ENCODE measurements around the gene ADCY4.
A peak's percentile ranks its signal among the peaks of the same experiment; 100 is the strongest.

Gene ADCY4

DNA sequence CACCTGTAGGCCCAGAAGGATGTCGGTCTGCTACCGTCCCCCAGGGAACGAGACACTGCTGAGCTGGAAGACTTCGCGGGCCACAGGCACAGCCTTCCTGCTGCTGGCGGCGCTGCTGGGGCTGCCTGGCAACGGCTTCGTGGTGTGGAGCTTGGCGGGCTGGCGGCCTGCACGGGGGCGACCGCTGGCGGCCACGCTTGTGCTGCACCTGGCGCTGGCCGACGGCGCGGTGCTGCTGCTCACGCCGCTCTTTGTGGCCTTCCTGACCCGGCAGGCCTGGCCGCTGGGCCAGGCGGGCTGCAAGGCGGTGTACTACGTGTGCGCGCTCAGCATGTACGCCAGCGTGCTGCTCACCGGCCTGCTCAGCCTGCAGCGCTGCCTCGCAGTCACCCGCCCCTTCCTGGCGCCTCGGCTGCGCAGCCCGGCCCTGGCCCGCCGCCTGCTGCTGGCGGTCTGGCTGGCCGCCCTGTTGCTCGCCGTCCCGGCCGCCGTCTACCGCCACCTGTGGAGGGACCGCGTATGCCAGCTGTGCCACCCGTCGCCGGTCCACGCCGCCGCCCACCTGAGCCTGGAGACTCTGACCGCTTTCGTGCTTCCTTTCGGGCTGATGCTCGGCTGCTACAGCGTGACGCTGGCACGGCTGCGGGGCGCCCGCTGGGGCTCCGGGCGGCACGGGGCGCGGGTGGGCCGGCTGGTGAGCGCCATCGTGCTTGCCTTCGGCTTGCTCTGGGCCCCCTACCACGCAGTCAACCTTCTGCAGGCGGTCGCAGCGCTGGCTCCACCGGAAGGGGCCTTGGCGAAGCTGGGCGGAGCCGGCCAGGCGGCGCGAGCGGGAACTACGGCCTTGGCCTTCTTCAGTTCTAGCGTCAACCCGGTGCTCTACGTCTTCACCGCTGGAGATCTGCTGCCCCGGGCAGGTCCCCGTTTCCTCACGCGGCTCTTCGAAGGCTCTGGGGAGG lies 23.9 kb downstream of the ADCY4 start, which contains the start of gene LTB4R:
Gene LTB4R, plus strand, starts transcription at position 857 of the 959 bp plus-strand sequence. CDS start 4,150 bp downstream, outside the sequence.
- TF ChIP-seq, protein P1, sequence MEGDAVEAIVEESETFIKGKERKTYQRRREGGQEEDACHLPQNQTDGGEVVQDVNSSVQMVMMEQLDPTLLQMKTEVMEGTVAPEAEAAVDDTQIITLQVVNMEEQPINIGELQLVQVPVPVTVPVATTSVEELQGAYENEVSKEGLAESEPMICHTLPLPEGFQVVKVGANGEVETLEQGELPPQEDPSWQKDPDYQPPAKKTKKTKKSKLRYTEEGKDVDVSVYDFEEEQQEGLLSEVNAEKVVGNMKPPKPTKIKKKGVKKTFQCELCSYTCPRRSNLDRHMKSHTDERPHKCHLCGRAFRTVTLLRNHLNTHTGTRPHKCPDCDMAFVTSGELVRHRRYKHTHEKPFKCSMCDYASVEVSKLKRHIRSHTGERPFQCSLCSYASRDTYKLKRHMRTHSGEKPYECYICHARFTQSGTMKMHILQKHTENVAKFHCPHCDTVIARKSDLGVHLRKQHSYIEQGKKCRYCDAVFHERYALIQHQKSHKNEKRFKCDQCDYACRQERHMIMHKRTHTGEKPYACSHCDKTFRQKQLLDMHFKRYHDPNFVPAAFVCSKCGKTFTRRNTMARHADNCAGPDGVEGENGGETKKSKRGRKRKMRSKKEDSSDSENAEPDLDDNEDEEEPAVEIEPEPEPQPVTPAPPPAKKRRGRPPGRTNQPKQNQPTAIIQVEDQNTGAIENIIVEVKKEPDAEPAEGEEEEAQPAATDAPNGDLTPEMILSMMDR (IDR thresholded peaks at IDR 0.05): peak; percentile 58

DNA sequence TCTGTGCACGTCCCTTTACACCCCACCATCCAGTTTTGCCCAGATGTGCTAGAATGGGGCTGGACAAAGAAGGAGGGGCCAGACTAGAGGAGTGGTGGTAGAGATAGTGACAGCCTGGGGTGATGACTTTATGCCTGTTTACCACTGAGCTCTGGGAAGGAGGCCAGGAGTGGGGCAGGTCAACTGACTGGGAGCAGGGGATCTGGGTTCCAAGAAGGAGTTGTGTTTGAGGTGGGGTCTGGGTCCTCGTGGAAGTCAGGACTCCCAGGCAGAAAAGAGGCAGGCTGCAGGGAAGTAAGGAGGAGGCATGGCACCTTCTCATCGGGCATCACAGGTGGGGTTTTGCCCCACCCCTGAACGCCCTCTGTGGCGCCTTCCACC lies 24.6 kb downstream of the ADCY4 start:
- TF ChIP-seq, protein P1 (IDR thresholded peaks at IDR 0.05): no peak

DNA sequence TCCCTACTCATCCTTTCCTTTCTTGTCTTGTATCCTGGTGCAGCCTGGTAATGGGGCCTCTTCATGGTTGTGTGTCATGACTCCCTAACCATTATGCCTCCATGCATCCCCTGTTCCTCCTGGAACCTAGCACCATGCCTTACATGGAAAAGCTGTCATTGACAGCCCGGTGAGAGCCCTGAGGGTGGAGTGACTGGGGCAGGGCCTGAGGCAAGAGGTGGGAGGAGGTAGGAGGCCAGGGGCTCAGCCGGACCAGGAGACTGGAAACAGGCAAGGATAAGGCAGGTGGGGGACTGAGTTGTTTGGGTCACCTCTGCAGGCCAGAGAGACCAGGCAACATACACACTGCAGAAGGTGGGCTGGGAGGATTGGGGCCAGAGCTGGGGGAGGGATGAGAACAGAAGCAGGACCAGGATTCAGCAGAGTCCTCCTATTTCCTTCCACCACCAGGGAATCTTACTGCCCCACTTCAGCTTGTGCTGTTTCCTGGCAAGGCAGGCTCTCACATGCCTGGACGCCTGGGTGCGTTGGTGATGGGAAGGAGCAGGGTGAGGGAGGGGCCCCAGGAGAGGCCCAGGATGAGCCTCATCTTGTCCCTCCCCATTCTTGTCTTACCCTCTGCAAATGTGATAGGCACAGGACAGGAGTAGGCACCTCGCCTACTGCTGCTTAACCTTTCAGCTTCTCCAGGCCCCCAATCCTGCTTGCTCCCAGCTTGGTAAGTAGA lies 25.2 kb downstream of the ADCY4 start, which contains the start of gene LTB4R2:
Gene LTB4R2, plus strand, starts transcription at position 603 of the 727 bp plus-strand sequence. CDS start 525 bp downstream, outside the sequence.
- TF ChIP-seq, protein P1 (IDR thresholded peaks at IDR 0.05): no peak

DNA sequence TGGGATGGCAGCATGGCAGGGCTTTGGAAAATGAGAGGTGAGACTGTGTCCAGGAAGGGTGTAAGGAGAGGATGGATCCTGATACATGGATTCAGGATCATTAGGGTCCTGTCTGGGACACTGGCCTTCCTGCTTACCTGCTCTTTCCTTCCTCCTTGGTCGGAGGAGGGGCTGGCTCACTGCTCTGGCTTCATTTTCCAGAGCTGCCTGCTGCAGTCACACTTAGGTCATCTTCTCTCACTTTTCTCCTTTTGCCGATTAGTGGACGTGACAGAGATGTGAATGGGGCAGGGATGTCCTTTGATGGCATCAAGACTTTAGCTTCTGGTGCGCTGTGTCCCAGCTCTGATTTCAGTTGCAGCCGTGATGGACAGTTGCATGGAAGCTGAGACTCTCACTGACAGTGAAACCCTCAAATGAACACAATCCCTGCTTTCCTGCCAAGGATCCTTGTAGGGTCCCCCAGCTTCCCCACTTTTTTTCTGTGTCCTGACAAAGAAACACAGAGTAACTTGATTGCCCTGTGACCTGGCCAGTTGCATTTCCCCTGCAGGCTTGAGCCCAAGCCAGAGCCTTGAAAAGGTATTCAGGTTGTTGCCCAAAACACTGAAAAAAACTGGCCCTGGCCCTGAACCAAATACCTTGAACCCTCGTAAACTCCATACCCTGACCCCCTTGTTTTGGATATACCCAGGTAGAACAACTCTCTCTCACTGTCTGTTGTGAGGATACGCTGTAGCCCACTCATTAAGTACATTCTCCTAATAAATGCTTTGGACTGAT lies 26.3 kb downstream of the ADCY4 start:
- TF ChIP-seq, protein P1 (IDR thresholded peaks at IDR 0.05): peak; percentile 38

DNA sequence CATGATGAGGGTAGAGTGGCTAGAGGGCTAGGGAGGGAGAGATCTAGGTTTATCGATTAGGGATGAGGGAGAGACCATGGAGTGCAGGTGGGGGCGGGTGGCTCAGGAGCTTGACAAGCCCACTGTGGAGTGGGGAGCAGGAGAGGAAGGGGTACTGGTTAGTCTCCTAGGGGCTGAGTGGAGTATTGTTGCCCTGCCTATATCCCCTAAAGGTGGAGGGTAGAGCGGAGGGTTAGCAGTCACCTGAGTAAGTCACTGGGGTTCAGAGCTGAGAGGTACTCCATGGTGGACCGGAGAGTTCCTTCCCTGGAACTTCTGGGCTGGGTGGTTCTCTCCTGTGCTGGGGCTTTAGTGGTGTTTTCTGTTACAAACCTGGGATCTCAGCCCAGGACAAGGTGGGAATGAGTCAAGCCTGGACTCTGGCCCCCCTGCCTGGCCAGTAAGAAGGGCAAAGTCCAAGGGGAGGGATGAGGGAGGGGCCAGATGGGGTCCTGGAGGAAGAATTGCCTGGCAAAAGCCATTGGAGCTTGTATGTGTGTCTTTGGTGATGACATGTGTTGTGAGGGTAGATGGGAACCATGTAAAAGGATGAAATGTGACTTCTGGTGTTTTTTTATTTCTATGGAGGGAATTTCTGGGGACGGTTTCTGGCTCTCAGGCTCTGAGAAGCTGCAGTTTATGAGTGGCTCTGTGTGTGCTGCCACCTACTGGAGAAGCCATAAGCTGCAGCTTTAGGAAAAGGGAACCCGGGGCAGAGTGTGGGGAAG lies 27.1 kb downstream of the ADCY4 start, which contains the start of gene CIDEB:
Gene CIDEB, minus strand, starts transcription at position 403 of the 767 bp plus-strand sequence. Its CDS starts 119 bp downstream, at position 284.
- TF ChIP-seq, protein P1 (IDR thresholded peaks at IDR 0.05): peak; percentile 99

DNA sequence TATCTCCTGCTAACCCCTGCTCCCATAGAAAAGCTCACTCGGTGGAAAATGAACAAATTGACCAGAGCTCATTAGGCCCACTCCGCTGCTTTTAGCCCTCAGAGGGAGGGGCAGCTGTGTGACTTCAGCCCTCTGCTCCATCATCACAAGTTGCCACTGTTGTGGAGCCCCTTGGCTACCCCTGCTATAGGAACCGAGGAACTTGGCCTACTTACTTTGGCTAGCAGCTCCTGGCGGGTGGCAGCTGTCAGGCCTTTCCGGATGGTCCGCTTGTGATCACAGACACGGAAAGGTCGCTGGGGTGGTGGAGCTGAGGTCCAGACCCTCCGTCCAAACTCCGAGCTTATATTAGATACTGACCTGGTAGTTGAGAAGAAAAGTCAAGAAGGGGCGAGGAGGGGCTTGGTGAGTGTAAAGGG lies 27.7 kb downstream of the ADCY4 start:
- TF ChIP-seq, protein P1 (IDR thresholded peaks at IDR 0.05): no peak

Measured in LNCAP (cell line).